Dermis blood vessel endothelial cell (primary cell): ENCODE measurements around the gene LYL1. TPM values are rescaled to one million over a fixed set of nuclear protein-coding genes. Genes with fewer than 3 reads are reported as not detected.

Source experiments
- DNase-seq: peaks from one replicate; pipeline ENCODE4 v3.0.0; 2010
- total RNA-seq: library from RNA; depleted of rRNA; stranded (reverse); fragments of >200 nt; gene quantifications from 2 replicates; pipeline ENCODE4 v1.2.3, GENCODE V29; 2014

LYL1 gene
- total RNA-seq, 1 donor from 2014 or later, result 55.0 TPM

GRCh38 chr19:13091400-13092157, 11.1 kb downstream of the LYL1 start:
- peak; percentile 47 for DNase-seq

- DNase-seq, result no peak
Observed at GRCh38 chr19:13090511-13091231, 12.0 kb downstream of the LYL1 start.

GRCh38 chr19:13089857-13090507, 12.7 kb downstream of the LYL1 start:
- DNase-seq, result no peak

- DNase-seq, result peak; percentile 23
Observed at GRCh38 chr19:13089139-13089856, 13.4 kb downstream of the LYL1 start.

- DNase-seq, result no peak
Observed at GRCh38 chr19:13087795-13088537, 14.7 kb downstream of the LYL1 start.

- DNase-seq, result no peak
Observed at GRCh38 chr19:13087295-13087694, 15.4 kb downstream of the LYL1 start.

GRCh38 chr19:13086341-13086740, 16.3 kb downstream of the LYL1 start:
- no peak for DNase-seq

GRCh38 chr19:13085666-13086065, 17.0 kb downstream of the LYL1 start:
- no peak for DNase-seq

- no peak for DNase-seq
Observed at GRCh38 chr19:13083627-13084026, 19.0 kb downstream of the LYL1 start.

GRCh38 chr19:13083008-13083404, 19.7 kb downstream of the LYL1 start:
- DNase-seq, result no peak

- peak; percentile 63 for DNase-seq
Observed at GRCh38 chr19:13082192-13083007, 20.3 kb downstream of the LYL1 start.

GRCh38 chr19:13079542-13079986, 23.1 kb downstream of the LYL1 start:
- no peak for DNase-seq

GRCh38 chr19:13078897-13079541, 23.6 kb downstream of the LYL1 start:
- DNase-seq, result no peak

- no peak for DNase-seq
Observed at GRCh38 chr19:13078381-13078780, 24.3 kb downstream of the LYL1 start.

GRCh38 chr19:13077240-13077639, 25.4 kb downstream of the LYL1 start:
- DNase-seq, result no peak

- no peak for DNase-seq
Observed at GRCh38 chr19:13076787-13077186, 25.9 kb downstream of the LYL1 start.

- DNase-seq, result no peak
Observed at GRCh38 chr19:13076320-13076719, 26.3 kb downstream of the LYL1 start.

GRCh38 chr19:13074378-13074777, 28.3 kb downstream of the LYL1 start:
- no peak for DNase-seq

- no peak for DNase-seq
Observed at GRCh38 chr19:13073263-13073662, 29.4 kb downstream of the LYL1 start.

- DNase-seq, result no peak
Observed at GRCh38 chr19:13072188-13072908, 30.3 kb downstream of the LYL1 start.
